Urinary bladder (tissue), 4 donors: ENCODE measurements around the gene BLVRB. TPM values are rescaled to one million over a fixed set of nuclear protein-coding genes. Genes with fewer than 3 reads are reported as not detected.
"Not testable (repeated sequence)": the region's sequence is repeated elsewhere in the genome, so short reads cannot be mapped to it uniquely, and the experiment has no call there.

Experiments used
- DNase-seq: peaks from one replicate; pipeline ENCODE4 v3.0.0-alpha.2; 2015; ENCODE audit errors: extremely low spot score
- H3K27ac ChIP-seq: one replicate; pipeline ENCODE4 v1.5.1; 2013; ENCODE audit warnings: low read depth, mild to moderate bottlenecking, moderate library complexity
- H3K36me3 ChIP-seq: one replicate; pipeline ENCODE4 v1.6.1; 2013; ENCODE audit warnings: mild to moderate bottlenecking, moderate library complexity; ENCODE audit not compliant: insufficient read depth
- H3K4me1 ChIP-seq: one replicate; pipeline ENCODE4 v1.6.1; 2013; ENCODE audit warnings: mild to moderate bottlenecking, moderate library complexity; ENCODE audit not compliant: insufficient read depth
- H3K4me3 ChIP-seq: one replicate; pipeline ENCODE4 v1.5.1; 2013; ENCODE audit warnings: low read depth, low read length
- WGBS: extraction: QIAGEN DNeasy Blood & Tissue Kit; methylation state at CpG from one replicate; pipeline ENCODE4 v1.1.7; 2013; 5-methylcytosine and 5-hydroxymethylcytosine counted together
- polyA plus RNA-seq: library from polyadenylated mRNA; stranded (reverse); fragments of 200-250 nt; gene quantifications from one replicate; pipeline ENCODE4 v1.2.3, GENCODE V29; 2013
- total RNA-seq: library from RNA; depleted of rRNA; stranded (reverse); fragments of >200 nt; gene quantifications from one replicate; pipeline ENCODE4 v1.2.3, GENCODE V29; 2014
- donor health status: healthy with polysubstance abuse.
- donor health status: healthy.

BLVRB gene
- total and polyA plus RNA-seq, 2 donors, result 48.2 to 200 TPM

GRCh38 chr19:40501599-40501998 is 36.1 kb upstream of the BLVRB start:
- Histone ChIP-seq H3K27ac (no peak overlapping the region), H3K4me3 (no peak overlapping the region), H3K4me1 (no peaks in the 10 kb centered on the region), H3K36me3 (no peaks in the 10 kb centered on the region)
- WGBS, result 91% methylated on average over 4 of the region's 4 CpGs
- no peak for DNase-seq

- H3K4me3 ChIP-seq, H3K4me1 ChIP-seq, H3K27ac ChIP-seq, DNase-seq, H3K36me3 ChIP-seq: not testable (repeated sequence)
- 83% methylated on average over 8 of the region's 8 CpGs for WGBS
Measured at GRCh38 chr19:40500678-40501530, 35.4 kb upstream of the BLVRB start.

GRCh38 chr19:40499320-40499719 is 33.8 kb upstream of the BLVRB start:
- Histone ChIP-seq H3K27ac (no peak overlapping the region), H3K36me3 (no peaks in the 10 kb centered on the region), H3K4me1 (no peaks in the 10 kb centered on the region), H3K4me3 (no peak overlapping the region)
- no peak for DNase-seq
- 89% methylated on average over 5 of the region's 5 CpGs for WGBS

GRCh38 chr19:40497214-40497613 is 31.7 kb upstream of the BLVRB start:
- Histone ChIP-seq H3K36me3 (no peaks in the 10 kb centered on the region), H3K27ac (no peak overlapping the region), H3K4me3 (no peak overlapping the region), H3K4me1 (no peaks in the 10 kb centered on the region)
- 89% methylated on average over 12 of the region's 12 CpGs for WGBS
- DNase-seq, result no peak

- Histone ChIP-seq H3K4me3 (no peak overlapping the region), H3K36me3 (no peaks in the 10 kb centered on the region), H3K27ac (no peak overlapping the region), H3K4me1 (no peaks in the 10 kb centered on the region)
- no peak for DNase-seq
- WGBS, result 78% methylated on average over 1 of the region's 1 CpG
Measured at GRCh38 chr19:40494191-40494838, 28.8 kb upstream of the BLVRB start.

- Histone ChIP-seq H3K36me3 (no peaks in the 10 kb centered on the region), H3K4me3 (no peak overlapping the region), H3K4me1 (no peaks in the 10 kb centered on the region), H3K27ac (no peak overlapping the region)
- no peak for DNase-seq
- WGBS, result 59% methylated on average over 4 of the region's 4 CpGs
Measured at GRCh38 chr19:40493778-40494177, 28.2 kb upstream of the BLVRB start.

- no peak overlapping the region for H3K4me3 ChIP-seq
- H3K27ac ChIP-seq, result no peak overlapping the region
- DNase-seq, result no peak
- 91% methylated on average over 3 of the region's 3 CpGs for WGBS
- no peaks in the 10 kb centered on the region for H3K36me3 ChIP-seq
- no peaks in the 10 kb centered on the region for H3K4me1 ChIP-seq
Measured at GRCh38 chr19:40492274-40492673, 26.7 kb upstream of the BLVRB start.

GRCh38 chr19:40489882-40490230 is 24.3 kb upstream of the BLVRB start:
- 58% methylated on average over 25 of the region's 25 CpGs for WGBS
- no peak overlapping the region for H3K4me3 ChIP-seq
- no peak overlapping the region for H3K27ac ChIP-seq
- no peaks in the 10 kb centered on the region for H3K4me1 ChIP-seq
- DNase-seq, result no peak
- H3K36me3 ChIP-seq, result no peaks in the 10 kb centered on the region

GRCh38 chr19:40486017-40486416 is 20.5 kb upstream of the BLVRB start:
- Histone ChIP-seq H3K36me3 (no peaks in the 10 kb centered on the region), H3K4me3 (no peak overlapping the region), H3K4me1 (no peaks in the 10 kb centered on the region), H3K27ac (no peak overlapping the region)
- DNase-seq, result no peak
- 90% methylated on average over 3 of the region's 3 CpGs for WGBS

- H3K4me3 ChIP-seq, H3K27ac ChIP-seq, H3K4me1 ChIP-seq, DNase-seq, H3K36me3 ChIP-seq: not testable (repeated sequence)
- 87% methylated on average over 15 of the region's 15 CpGs for WGBS
Measured at GRCh38 chr19:40475878-40476644, 10.5 kb upstream of the BLVRB start.

- Histone ChIP-seq H3K27ac (no peak overlapping the region), H3K4me1 (no peaks in the 10 kb centered on the region), H3K4me3 (no peak overlapping the region), H3K36me3 (no peaks in the 10 kb centered on the region)
- WGBS, result 94% methylated on average over 4 of the region's 4 CpGs
- no peak for DNase-seq
Measured at GRCh38 chr19:40474737-40475136, 9.2 kb upstream of the BLVRB start.

- Histone ChIP-seq H3K27ac (no peak overlapping the region), H3K4me1 (peaks cover under 1% of the 10 kb centered on the region), H3K36me3 (no peaks in the 10 kb centered on the region), H3K4me3 (no peak overlapping the region)
- 90% methylated on average over 13 of the region's 13 CpGs for WGBS
- DNase-seq, result no peak
Measured at GRCh38 chr19:40472516-40472915, 7.0 kb upstream of the BLVRB start.

- Histone ChIP-seq H3K4me3 (no peak overlapping the region), H3K27ac (no peak overlapping the region)
- whole genome bisulfite sequencing, result 98% methylated on average over 3 of the region's 3 CpGs
Measured at GRCh38 chr19:40471111-40471510, 5.6 kb upstream of the BLVRB start.

GRCh38 chr19:40469011-40469410 is 3.5 kb upstream of the BLVRB start:
- H3K36me3 ChIP-seq, result no peaks in the 10 kb centered on the region
- WGBS, result 96% methylated on average over 6 of the region's 6 CpGs
- DNase-seq, result no peak
- H3K4me3 ChIP-seq, result no peak overlapping the region
- H3K4me1 ChIP-seq, result peaks cover 2% of the 10 kb centered on the region
- H3K27ac ChIP-seq, result no peak overlapping the region

More at GRCh38 chr19:40471111-40471510, 5.6 kb upstream of the BLVRB start:
- Histone ChIP-seq H3K36me3 (no peaks in the 10 kb centered on the region), H3K4me1 (peaks cover 2% of the 10 kb centered on the region)
- DNase-seq, result no peak
